ENCODE data around the gene CARS2. TPM values are rescaled to one million over a fixed set of nuclear protein-coding genes. Genes with fewer than 3 reads are reported as not detected.

Gene CARS2
- total RNA-seq, 1 experiment from 2014 or later = 70.9 TPM

- no peaks in the 10 kb centered on the region for H3K27me3 ChIP-seq (ENCODE audit: low read length)
- H3K4me1 ChIP-seq (ENCODE audit: insufficient read depth, low read length) = no peaks in the 10 kb centered on the region
- no peaks in the 10 kb centered on the region for H3K9me2 ChIP-seq (replicated peaks; ENCODE audit: low read length)
- no peaks in the 10 kb centered on the region for H3F3A ChIP-seq (ENCODE audit: low read length, unreplicated experiment)
- no peaks in the 10 kb centered on the region for H4K20me1 ChIP-seq (ENCODE audit: low read length)
- ATAC-seq = no peak
- no peak overlapping the region for H3K27ac ChIP-seq (ENCODE audit: low read length)
- intact Hi-C loops (cut with micrococcal nuclease) = no loop called here
- no peak for DNase-seq
- no TSS peak for BruUV-seq (replicated peaks)
- ChIA-PET CTCF (no interaction called here), POLR2A (ENCODE audit: unreplicated experiment) (no interaction called here)
- no peak overlapping the region for H3K9ac ChIP-seq (ENCODE audit: low read length)
- no peak overlapping the region for H3K4me2 ChIP-seq (ENCODE audit: low read length)
- H3K36me3 ChIP-seq (ENCODE audit: low read depth, low read length) = peaks cover 9% of the 10 kb centered on the region
- H2AFZ ChIP-seq (ENCODE audit: low read length) = no peak overlapping the region
- H3K79me2 ChIP-seq (ENCODE audit: low read length) = peaks cover 8% of the 10 kb centered on the region; the same call in 1 of the 2 replicates
- no peak overlapping the region for H3K4me3 ChIP-seq (ENCODE audit: low read length)
- no peaks in the 10 kb centered on the region for H3K9me3 ChIP-seq (ENCODE audit: low read length)
- TF ChIP-seq, protein P1, sequence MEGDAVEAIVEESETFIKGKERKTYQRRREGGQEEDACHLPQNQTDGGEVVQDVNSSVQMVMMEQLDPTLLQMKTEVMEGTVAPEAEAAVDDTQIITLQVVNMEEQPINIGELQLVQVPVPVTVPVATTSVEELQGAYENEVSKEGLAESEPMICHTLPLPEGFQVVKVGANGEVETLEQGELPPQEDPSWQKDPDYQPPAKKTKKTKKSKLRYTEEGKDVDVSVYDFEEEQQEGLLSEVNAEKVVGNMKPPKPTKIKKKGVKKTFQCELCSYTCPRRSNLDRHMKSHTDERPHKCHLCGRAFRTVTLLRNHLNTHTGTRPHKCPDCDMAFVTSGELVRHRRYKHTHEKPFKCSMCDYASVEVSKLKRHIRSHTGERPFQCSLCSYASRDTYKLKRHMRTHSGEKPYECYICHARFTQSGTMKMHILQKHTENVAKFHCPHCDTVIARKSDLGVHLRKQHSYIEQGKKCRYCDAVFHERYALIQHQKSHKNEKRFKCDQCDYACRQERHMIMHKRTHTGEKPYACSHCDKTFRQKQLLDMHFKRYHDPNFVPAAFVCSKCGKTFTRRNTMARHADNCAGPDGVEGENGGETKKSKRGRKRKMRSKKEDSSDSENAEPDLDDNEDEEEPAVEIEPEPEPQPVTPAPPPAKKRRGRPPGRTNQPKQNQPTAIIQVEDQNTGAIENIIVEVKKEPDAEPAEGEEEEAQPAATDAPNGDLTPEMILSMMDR (conservative IDR thresholded peaks at IDR 0.05; ENCODE audit: low read depth, low read length) = no peak
- TF ChIP-seq EZH2 (IDR thresholded peaks at IDR 0.05; ENCODE audit: low read length, unreplicated experiment) (no peak), EZH2phosphoT487 (IDR thresholded peaks at IDR 0.05; ENCODE audit: borderline replicate concordance, low read length) (no peak)
These were observed 67.7 kb downstream of the CARS2 start for GRCh38 chr13:110638257-110638656.

- no peaks in the 10 kb centered on the region for H3K9me2 ChIP-seq (replicated peaks; ENCODE audit: low read length)
- intact Hi-C loops (cut with micrococcal nuclease) = no loop called here
- no peaks in the 10 kb centered on the region for H3K27me3 ChIP-seq (ENCODE audit: low read length)
- no peaks in the 10 kb centered on the region for H4K20me1 ChIP-seq (ENCODE audit: low read length)
- no peak overlapping the region for H3K4me3 ChIP-seq (ENCODE audit: low read length)
- CTCF ChIA-PET = no interaction called here
- peaks cover 9% of the 10 kb centered on the region for H3K36me3 ChIP-seq (ENCODE audit: low read depth, low read length)
- TF ChIP-seq, protein P1 (conservative IDR thresholded peaks at IDR 0.05; ENCODE audit: low read depth, low read length) = no peak
- TF ChIP-seq EZH2phosphoT487 (IDR thresholded peaks at IDR 0.05; ENCODE audit: borderline replicate concordance, low read length) = no peak
- no peak for TF ChIP-seq EZH2 (IDR thresholded peaks at IDR 0.05; ENCODE audit: low read length, unreplicated experiment)
- no peaks in the 10 kb centered on the region for H3K9me3 ChIP-seq (ENCODE audit: low read length)
- H3K27ac ChIP-seq (ENCODE audit: low read length) = no peak overlapping the region
- no TSS peak for BruUV-seq (replicated peaks)
- POLR2A ChIA-PET (ENCODE audit: unreplicated experiment) = no interaction called here
- no peaks in the 10 kb centered on the region for H3K4me1 ChIP-seq (ENCODE audit: insufficient read depth, low read length)
- H3K4me2 ChIP-seq (ENCODE audit: low read length) = no peak overlapping the region
- H2AFZ ChIP-seq (ENCODE audit: low read length) = no peak overlapping the region
- no peaks in the 10 kb centered on the region for H3F3A ChIP-seq (ENCODE audit: low read length, unreplicated experiment)
- ATAC-seq (no peak), DNase-seq (no peak)
- peaks cover 8% of the 10 kb centered on the region; the same call in 1 of the 2 replicates for H3K79me2 ChIP-seq (ENCODE audit: low read length)
- H3K9ac ChIP-seq (ENCODE audit: low read length) = no peak overlapping the region
These were observed 68.2 kb downstream of the CARS2 start for GRCh38 chr13:110637747-110638146.

DNA sequence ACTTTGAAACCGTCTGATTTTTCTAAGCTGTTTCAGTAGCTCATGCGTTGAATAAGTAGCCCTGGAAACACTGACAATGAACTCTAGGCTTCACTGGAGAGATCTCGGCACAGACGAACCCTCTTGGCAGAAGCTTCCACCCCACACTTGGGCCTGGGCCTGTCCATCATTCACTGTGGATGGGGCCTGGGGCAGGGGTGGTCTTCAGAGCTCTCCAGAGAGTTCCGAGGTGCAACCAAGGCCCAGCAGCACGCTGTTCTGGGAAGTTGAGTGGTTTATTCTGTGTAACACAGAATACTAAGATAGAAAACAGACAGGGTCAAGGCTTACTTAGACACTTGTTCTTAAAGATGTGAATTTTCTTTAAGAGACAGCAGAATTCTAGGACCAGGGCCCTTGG, 68.6 kb downstream of the CARS2 start:
- Histone ChIP-seq H3K4me3 (ENCODE audit: low read length) (no peak overlapping the region), H3K27me3 (ENCODE audit: low read length) (no peaks in the 10 kb centered on the region), H3K9me2 (replicated peaks; ENCODE audit: low read length) (no peaks in the 10 kb centered on the region), H3K27ac (ENCODE audit: low read length) (no peak overlapping the region), H3K9ac (ENCODE audit: low read length) (no peak overlapping the region), H3F3A (ENCODE audit: low read length, unreplicated experiment) (no peaks in the 10 kb centered on the region), H4K20me1 (ENCODE audit: low read length) (no peaks in the 10 kb centered on the region), H3K4me2 (ENCODE audit: low read length) (no peak overlapping the region), H3K4me1 (ENCODE audit: insufficient read depth, low read length) (no peaks in the 10 kb centered on the region), H2AFZ (ENCODE audit: low read length) (no peak overlapping the region), H3K79me2 (ENCODE audit: low read length) (peaks cover 8% of the 10 kb centered on the region; the same call in 1 of the 2 replicates), H3K9me3 (ENCODE audit: low read length) (no peaks in the 10 kb centered on the region), H3K36me3 (ENCODE audit: low read depth, low read length) (peaks cover 9% of the 10 kb centered on the region)
- CTCF ChIA-PET = no interaction called here
- ATAC-seq = no peak
- TF ChIP-seq, protein P1 (conservative IDR thresholded peaks at IDR 0.05; ENCODE audit: low read depth, low read length) = no peak
- TF ChIP-seq EZH2 (IDR thresholded peaks at IDR 0.05; ENCODE audit: low read length, unreplicated experiment) (no peak), EZH2phosphoT487 (IDR thresholded peaks at IDR 0.05; ENCODE audit: borderline replicate concordance, low read length) (no peak)
- BruUV-seq (replicated peaks) = no TSS peak
- POLR2A ChIA-PET (ENCODE audit: unreplicated experiment) = no interaction called here
- no peak for DNase-seq
- intact Hi-C loops (cut with micrococcal nuclease) = no loop called here
